ENCODE measurements around the gene SMIM24.
A peak's percentile ranks its signal among the peaks of the same experiment; 100 is the strongest.

DNA sequence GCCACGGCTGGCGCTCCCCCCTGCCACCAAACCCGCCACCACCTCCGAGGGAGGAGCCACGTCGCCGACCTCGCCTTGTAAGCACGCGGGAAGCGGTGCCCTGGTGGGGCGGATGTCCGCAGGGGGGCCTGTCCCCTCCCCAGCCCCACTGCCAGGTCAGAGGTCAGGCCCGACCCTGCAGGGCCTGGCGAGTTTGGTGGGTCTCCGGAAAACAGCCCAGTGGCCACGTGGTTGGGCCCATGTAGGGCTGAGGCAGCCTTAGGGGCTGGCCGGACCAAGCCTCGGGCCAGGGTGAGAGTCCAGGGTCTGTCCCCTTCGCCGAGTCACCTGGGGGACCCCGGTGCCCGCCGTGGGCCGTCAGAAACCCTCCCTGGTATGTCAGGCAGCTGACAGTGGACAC, 26.5 kb downstream of the SMIM24 start:
- TF ChIP-seq, protein P1, sequence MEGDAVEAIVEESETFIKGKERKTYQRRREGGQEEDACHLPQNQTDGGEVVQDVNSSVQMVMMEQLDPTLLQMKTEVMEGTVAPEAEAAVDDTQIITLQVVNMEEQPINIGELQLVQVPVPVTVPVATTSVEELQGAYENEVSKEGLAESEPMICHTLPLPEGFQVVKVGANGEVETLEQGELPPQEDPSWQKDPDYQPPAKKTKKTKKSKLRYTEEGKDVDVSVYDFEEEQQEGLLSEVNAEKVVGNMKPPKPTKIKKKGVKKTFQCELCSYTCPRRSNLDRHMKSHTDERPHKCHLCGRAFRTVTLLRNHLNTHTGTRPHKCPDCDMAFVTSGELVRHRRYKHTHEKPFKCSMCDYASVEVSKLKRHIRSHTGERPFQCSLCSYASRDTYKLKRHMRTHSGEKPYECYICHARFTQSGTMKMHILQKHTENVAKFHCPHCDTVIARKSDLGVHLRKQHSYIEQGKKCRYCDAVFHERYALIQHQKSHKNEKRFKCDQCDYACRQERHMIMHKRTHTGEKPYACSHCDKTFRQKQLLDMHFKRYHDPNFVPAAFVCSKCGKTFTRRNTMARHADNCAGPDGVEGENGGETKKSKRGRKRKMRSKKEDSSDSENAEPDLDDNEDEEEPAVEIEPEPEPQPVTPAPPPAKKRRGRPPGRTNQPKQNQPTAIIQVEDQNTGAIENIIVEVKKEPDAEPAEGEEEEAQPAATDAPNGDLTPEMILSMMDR (IDR thresholded peaks at IDR 0.05 in 8 of 11, conservative IDR thresholded peaks at IDR 0.05 in 3 of 11): no peak
- no peak for TF ChIP-seq POLR2A (IDR thresholded peaks at IDR 0.05)
- peak; percentile 7 to 62 (median 22) for TF ChIP-seq POLR2AphosphoS5 (IDR thresholded peaks at IDR 0.05)

All from spleen (tissue), 7 donors.